OCI-M1 (cell line): ENCODE data around the gene SCP2D1.
"Not testable (repeated sequence)": the region's sequence is repeated elsewhere in the genome, so short reads cannot be mapped to it uniquely, and the experiment has no call there.

Experiments
- DNase-seq: peaks from one replicate; lab custom pipeline; 2025; lab: John Stamatoyannopoulos, UW

SCP2D1 gene

DNA sequence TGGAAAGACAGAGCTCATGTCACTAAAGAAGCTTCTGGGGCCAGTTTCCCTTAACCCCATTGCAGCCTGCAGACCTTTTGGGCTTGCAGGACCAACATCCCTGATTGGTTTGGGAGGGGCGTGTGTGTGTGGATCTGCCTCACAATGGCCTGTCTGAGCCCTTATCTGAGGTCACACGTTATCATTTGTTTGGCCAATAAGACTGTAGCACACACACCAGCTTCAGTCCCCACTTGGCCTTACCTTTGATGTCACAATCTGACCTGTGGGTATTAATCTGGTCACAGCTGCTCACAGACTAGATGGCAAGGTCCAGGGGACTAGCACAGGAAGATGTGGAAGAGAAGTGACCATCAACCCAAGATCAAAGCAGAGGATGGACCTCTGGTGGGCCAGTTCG, at the start of gene SCP2D1:
SCP2D1 (plus strand) TSS at position 301 of the 400 bp plus-strand sequence; CDS start at position 334, 33 bp downstream.
- DNase-seq: no peak

DNA sequence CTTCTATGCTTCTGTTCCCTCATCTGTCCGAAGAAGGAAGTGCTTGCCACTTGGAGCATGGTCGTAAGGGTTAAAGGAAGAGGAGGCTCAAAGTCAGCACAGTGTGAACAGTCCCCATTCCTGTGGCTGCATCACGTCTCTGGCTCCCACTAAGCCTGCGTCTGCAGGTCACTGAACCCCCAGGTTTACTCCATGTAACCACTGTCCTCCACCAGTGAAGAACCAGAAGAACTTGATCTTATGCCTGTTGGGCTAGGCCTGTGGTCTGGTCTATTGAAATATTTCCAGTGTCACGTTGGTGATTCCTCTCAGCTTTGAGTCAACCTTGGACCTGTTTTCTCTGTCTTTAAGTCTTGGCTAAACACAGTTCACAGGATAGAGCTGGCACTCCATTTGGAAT, 45.9 kb upstream of the SCP2D1 start:
- no peak for DNase-seq

DNA sequence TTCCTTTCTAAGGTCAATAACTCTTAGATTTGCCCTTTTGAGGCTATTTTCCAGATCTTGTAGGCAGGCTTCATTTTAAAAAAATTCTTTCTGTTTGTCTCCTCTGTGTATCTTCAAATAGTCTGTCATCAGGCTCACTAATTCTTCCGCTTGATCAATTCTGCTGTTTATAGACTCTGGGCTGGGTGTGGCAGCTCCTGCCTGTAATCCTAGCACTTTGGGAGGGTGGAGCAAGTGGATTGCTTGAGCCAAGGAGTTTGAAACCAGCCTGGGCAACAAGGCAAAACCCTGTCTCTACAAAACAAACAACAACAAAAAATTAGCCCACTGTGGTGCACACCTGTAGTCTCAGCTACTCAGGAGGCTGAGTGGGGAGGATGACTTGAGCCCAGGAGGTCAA, 40.0 kb upstream of the SCP2D1 start:
- no peak for DNase-seq

DNA sequence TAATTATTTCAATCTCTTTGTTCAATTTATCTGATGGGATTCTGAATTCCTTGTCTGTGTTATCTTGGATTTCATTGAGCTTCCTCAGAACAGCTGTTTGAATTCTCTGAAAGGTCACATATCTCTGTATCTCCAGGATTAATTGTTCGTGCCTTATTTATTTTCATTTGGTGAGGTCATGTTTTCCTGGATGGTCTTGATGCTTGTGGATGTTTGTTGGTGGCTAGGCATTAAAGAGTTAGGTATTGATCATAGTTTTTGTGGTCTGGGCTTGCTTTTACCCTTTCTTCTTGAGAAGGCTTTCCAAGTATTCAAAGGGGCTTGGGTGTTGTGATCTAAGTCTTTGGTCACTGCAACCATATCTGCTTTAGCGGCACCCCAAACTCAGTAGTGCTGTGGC, 39.4 kb upstream of the SCP2D1 start:
- DNase-seq: no peak

DNA sequence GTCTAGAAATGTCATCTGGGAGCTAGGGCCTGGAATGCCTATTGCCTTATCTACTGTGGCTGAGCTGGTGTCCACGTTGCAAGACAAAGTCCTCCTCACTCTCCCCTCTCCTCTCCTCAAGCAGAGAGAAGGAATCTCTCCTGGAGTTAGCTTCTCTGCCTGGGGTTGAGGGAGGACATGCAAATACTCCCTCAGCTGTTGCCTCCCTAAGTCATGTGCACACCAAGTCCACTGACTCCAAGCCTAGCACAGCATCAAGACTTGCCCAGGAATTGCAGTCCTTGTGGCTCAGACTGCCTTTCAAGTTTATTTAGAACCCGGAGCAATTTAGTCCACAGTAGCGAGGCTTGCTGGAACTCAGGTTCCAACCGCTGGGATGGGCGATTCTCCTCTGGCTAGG, 38.0 kb upstream of the SCP2D1 start:
- DNase-seq: no peak

DNA sequence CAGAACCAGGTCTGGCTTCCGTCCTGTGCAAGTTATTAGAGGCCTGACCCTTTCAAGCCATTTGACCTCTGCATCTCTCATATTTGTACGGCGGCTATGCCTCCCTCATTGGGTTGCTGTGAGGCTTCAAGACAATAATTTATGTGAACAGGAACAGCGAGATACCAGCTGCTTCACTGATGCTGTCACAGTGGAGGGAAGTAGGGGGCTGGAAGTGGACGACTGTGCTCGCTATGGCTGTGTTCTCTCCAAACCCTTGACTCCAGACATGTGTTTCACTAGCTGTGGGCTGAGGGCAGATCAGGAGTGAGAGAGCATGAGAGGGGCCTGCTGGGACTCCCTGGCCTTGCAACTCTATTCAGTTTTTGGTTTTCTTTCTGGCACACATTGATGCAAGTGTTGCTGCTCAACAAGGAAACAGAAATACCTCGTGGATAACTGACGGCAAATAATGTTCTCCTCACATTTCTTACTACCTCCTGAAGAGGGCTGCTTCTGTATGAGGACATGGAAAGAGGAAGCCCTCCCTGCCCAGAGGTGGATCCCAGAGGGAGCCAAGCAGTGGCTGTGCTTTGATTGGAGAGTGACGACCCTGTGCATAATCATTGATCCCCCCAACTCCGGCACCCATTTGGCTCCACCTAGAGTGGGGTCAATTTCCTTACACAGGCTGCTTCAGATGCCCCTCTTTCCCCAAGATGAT, 34.7 kb upstream of the SCP2D1 start:
- no peak for DNase-seq

DNA sequence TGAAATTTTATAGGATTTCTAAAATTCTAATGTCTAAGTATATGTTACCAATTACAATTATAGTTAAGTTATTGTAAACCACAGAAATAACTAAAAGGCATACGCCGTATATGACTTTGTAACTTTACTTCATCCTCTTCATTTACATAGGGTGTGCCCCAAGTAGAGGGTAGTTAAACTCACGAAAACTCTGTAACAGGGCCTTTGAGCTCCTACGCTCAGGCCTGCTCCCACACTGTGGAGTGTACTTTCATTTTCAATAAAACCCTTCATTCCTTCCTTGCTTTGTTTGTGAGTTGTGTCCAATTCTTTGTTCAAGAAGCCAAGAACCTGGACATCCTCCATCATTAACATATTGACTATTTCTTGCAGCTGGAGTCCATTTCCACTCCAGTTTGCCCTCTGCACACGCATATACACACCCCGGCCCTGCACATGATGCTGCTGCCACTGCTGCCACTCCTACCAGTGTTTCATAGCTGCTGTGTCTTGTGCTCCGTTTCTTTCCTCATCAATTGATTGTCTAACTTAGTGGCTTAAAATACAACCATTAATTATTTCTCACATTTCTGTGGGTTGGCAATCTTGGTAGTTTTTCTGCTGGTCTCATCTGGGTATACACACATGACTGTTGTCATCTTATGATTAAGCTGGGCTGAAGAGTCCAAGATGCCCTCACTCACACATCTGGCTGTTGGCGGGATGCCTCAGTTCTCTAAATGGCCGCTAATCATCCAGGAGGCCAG, 33.0 kb upstream of the SCP2D1 start:
- no peak for DNase-seq

DNA sequence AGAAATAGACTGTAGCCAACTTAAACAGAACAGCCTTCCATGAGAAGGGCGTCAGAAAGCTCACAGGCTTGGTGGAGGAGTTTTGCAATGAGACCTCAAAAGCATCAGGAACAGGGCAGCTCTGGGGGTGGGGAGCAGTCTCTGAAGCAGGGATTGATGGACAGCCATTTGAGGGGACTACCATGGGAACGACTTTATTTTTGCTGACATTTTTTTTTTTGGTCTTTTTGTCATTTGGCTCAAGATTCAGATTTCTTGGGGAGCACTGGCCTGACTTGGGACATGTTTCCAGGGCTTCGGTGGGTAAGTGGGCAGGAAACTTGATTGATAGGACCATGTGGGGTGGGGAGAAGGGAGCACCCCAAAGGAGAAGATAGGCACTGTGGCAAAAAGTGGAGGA, 32.1 kb upstream of the SCP2D1 start:
- DNase-seq: no peak

DNA sequence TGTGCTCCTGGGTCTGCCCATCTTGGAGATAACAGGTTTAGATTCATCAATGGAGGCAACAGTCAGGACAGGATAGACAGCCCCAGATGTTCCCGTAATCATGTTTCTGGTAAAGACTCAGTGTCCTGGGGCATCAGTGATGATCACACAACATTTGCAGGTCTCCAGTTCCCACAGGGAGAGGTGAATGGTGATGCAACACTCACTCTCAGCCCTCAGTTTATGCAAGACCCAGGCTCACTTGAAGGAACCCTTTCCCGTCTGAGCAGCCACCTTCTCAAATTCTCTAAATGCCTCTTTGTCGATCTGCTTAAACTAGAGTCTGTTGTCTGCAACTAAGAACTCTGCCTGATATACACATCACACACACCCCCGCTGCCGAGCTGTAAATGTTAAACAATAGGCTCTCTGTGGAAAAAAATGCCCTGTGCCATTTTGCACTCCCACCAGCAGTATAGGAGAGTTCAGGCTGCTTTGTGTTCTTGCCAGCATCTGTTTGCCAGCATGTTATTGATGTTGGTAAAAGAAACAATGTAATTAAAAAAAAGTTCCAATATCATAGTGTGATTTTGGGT, 30.1 kb upstream of the SCP2D1 start:
- DNase-seq: no peak

DNA sequence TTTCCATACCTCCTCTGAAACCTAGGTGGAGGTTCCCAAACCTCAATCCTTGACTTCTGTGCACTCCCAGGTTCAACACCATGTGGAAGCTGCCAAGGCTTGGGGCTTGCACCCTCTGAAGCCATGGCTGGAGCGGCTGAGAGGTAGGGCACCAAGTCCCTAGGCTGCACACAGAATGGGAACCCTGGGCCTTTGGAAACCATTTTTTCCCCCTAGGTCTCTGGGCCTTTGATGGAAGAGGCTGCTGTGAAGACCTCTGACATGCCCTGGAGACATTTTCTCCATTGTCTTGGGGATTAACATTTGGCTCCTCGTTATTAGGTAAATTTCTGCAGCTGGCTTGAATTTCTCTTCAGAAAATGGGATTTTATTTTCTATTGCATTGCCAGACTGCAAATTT, 26.5 kb upstream of the SCP2D1 start:
- DNase-seq: not testable (repeated sequence)

DNA sequence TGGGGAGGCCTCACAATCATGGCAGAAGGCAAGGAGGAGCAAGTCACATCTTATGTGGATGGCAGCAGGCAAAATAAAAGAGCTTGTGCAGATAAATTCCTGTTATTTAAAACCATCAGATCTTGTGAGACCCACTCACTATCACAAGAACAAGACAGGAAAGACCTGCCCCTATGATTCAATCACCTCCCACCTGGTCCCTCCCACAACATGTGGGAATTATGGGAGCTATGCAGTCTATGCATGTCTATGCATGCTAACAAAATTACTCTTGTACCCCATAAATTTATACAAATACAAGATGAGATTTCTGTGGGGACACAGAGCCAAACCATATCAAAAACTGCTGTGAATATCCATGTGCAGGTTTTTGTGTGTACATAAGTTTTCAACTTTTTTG, 25.6 kb upstream of the SCP2D1 start:
- no peak for DNase-seq

DNA sequence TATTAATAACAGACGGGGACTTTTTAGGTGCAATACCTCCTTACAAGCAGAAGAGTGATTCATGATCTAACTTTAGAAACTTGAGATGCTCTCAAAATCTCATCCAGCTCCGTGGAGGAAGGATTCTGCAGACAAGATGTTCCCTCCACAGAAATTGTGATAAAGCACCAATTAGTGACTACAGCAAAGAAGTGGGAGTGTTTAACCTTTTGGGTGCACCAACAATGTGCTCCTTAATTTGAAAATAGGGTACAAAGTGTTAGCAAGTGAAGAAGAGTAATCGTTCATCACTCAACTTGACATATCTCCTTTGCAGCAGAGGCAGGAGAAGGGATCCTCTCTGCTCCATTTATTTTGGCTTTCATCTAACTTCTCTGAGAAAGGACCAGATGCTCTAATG, 22.8 kb upstream of the SCP2D1 start:
- DNase-seq: no peak

DNA sequence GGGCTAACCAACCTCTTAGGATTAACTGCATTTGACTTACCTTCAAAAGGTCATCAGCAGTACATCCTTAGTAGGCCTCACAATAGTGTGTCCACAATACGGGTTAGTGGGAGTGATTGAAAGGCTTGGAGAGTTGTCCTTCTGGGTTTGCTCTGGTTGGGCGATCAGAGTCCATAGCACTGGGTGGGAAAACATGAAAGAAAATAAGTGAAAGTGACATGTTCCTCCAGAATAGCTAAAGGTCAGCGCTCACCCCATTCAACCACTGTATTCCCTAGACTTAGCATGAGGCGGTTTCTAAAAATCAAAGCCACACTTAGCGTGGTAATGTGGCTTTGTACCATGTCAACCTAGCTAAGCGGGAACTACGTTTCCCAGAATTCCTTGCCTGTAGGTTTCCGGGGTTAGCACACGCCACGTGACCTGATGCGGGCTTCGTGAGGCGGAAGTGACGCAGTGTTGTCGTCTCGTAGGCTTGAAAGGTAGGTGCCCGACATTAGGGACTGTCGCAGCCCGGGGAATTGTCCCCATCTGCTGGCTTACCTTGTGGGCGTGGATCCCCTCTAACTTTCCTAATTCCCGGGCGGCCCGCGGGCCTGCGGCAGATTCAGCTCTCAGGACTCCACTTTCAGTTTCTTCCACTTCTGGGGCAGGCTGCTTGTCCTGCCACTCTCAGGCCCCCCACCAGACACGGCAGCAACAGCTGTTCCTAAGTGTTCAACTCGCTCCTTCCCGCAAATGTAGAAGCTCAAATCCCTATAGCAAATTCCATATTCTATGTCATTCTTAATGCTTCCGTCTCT, 19.8 kb upstream of the SCP2D1 start:
- DNase-seq: peak; percentile 95

DNA sequence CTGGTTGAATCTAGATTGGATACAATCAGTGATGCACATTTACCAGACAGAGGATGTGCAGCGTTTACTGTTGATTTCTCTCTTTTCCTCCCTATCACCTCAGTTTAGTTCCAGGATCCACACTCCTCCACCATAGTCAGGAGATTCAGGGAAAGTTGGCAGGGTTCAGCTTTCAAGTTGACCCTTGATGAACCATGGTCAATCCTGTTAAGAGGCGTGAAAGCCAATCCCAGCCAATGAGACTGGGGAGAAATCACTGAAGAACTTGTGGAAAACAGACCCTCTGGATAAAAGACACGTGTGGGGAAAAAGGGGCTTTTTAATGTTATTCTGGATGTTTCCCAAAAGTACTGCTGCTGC, 19.2 kb upstream of the SCP2D1 start:
- no peak for DNase-seq

DNA sequence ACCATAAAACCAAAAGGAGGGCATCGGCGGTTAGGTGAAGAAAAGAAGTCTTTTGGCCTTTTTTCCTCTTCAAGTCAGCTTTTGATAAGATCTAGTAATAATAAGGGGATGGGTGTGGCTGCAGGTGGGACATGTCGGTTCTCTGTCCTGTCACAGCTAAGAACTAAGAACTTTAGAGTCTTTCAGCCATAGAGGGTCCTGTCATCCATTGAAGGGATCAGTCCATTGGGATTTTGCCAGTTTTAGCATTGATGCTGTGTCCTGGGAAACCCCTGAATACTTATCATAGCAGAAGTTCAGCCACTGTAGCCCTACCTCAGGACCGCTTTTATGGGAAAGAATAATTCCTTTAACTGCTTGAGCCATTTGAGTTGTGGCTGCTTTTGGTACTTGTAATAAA, 18.2 kb upstream of the SCP2D1 start:
- no peak for DNase-seq

DNA sequence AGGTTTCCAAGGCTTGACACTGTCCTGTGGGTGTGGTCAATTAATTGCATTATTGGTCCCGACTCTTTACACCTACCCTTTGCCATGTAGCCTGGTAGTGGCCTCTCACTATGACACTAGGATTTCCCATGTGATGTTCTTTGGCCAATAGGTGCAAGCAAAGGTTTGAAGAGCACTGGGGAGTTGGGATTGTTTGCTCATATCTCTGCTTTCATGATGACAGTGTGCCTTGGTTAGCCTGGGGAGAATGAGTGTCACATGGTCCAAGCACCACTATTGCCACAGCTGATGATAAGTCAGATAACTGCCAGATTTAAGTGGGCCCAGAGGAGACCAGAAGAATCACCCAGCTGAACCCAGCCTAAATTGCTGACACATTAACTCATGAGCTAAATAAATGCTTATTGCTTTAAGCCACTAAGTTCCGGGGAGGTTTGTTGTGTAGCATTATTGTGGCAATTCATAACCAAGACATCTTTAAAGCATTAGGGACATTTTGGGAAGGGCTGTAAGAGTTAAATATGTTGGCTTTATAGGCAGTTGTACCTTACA, 17.2 kb upstream of the SCP2D1 start:
- no peak for DNase-seq

DNA sequence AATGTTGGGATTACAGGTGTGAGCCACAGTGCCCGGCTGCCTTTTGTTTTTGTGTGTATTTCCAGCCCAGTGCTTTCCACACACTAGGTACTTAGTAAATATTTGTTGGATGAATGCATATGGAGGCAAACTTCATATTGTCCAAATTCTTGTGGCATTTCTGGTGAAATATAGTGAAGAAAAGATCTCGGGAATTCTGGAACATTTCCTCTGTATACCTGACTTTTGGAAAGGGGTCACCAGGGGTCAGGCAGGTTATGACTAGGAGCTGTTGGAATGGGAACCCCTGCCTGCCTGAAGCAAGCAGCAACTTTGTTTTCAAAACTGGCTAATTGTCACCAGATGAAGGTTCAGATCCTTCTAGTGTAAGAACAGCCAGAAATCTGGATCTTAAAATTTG, 12.1 kb upstream of the SCP2D1 start:
- DNase-seq: no peak

DNA sequence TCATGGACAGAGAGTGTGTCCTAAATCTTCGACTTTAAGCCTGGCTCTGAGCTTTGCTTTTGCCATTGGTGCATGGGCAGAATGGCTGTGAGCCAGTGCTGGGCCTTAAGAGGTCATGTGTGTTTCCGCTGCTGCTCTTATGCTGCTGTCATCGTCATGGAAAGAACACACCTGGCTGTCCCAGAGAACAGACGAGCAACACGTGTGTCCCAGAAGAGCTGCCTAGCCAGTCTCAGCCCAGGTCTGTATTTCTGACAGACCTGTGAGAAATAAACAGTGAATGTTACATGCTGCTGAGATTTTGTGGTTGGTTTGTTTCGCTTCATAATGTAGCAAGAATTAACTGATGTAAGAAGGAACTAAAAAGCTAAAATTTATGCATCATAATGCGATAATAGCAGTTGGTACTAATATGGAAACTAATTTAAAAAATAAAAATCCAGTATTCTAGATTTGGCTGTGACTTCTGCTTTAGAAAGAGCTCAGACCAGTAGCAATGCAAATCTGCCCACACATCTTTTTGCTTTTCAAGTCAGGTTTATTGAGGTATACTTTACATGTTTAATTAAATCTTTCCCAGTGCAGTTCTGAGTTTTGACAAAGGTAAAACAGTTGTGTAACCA, 11.5 kb upstream of the SCP2D1 start:
- no peak for DNase-seq

DNA sequence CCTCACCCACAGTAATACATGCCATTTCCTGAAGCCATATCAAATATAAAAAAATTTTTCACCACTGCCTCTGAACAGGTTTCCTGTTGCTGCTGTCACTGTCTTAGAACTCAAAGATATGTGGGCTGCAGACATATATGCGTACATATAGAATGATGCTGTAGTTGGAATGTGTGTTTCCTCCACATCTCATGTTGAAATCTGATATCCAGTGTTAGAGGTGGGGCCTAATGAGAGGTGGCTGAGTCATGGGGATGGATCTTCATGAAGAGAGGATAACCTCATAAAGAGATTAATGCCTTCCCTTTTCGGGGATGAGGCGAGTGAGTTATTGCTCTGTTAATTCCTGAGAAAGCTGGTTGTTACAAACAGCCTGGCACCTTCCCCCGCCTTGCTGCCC, 7.7 kb upstream of the SCP2D1 start:
- DNase-seq: no peak

DNA sequence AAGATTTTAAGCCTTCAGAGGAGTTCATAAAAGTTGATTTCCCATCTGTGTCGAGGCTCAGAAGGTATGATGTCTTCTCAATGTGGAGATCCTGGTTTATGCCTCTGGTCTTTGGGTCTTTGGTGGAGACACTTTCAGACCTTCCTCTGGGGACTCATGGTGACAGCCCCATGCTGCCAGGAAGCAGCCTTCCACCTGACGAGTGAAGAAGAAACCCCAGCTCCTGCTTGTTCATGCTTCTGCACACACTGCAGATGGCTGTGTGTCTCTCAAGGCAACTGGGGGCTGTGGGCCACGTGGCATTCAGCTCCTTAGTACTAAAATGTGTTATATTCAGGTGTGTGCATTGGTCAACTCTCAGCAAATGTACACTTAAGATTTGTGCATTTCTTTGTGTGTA, 4.9 kb upstream of the SCP2D1 start:
- DNase-seq: no peak

DNA sequence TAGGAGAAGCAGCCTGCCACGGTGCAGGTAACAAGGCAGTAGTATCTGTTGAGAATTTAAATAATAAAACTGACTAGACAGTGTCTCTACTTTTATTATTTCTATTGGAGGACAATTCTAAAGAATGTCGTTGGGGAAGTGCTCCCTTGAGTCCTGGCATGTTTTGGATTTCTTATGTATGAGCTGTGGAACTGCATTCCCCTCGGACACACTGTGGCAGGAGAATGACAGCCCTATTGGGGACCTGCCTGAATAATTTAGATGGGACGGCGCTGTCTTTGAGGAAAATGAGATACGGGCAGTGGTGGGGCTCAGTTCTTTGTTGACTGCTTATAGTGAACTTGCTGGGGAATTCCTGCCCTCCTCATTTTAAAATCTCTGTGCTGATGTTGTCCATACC, 2.4 kb upstream of the SCP2D1 start:
- DNase-seq: no peak

DNA sequence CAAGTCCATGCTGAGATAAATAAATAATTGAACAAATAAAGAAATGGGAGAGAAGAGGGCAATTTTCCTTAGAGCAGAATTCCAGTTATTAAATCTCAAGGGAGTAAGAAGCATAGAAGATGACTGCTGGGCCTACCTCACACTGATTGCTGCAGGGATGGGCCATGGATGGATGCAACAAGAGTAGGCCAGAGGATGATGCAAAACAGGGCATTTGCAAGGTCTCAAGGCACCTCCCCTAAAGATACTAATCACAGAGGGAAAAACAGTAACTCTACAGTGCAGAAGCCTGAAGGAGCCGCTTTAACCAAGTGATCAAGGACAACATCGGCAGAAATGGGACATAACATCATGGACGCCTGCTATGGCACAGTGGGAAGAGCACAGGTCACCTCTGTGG, 1.7 kb upstream of the SCP2D1 start:
- DNase-seq: no peak
